CD8-positive, alpha-beta memory T cell (primary cell): ENCODE data around the gene ITIH5. TPM values are rescaled to one million over a fixed set of nuclear protein-coding genes. Genes with fewer than 3 reads are reported as not detected.
"Not testable (repeated sequence)": the region's sequence is repeated elsewhere in the genome, so short reads cannot be mapped to it uniquely, and the experiment has no call there.

ENCODE experiments used
- CTCF ChIA-PET: fragments of 350-600 bp; sonication (Branson Sonifier 250); formaldehyde crosslinking; loops from one replicate; lab custom pipeline; 2021; ENCODE audit warnings: antibody characterized with exemption; lab: Charles Lee
- POLR2A ChIA-PET: fragments of 350-600 bp; sonication (Branson Sonifier 250); formaldehyde crosslinking; loops from one replicate; lab custom pipeline; 2021; ENCODE audit warnings: antibody characterized with exemption; lab: Charles Lee
- DNase-seq, 5 donors: peaks; one replicate each; pipeline versions ENCODE4 v3.0.0 to v3.0.0-alpha.2; 2020 to 2022; ENCODE audit warnings: mixed read lengths in 1 of 5
- H3K27ac ChIP-seq: one replicate; pipeline ENCODE4 v1.7.0; 2013; ENCODE audit warnings: low read depth, mild to moderate bottlenecking, low read length, moderate library complexity
- H3K27me3 ChIP-seq: 2 replicates; pipeline ENCODE4 v1.7.0; 2013; ENCODE audit warnings: low read length, mild to moderate bottlenecking; ENCODE audit not compliant: insufficient read depth, poor library complexity, severe bottlenecking
- H3K36me3 ChIP-seq: 2 replicates; pipeline ENCODE4 v1.7.0; 2013; ENCODE audit warnings: mild to moderate bottlenecking, low read length, moderate library complexity; ENCODE audit not compliant: insufficient read depth
- H3K4me1 ChIP-seq: 2 replicates; pipeline ENCODE4 v1.7.0; 2013; ENCODE audit warnings: mild to moderate bottlenecking, low read length, moderate library complexity; ENCODE audit not compliant: insufficient read depth
- H3K4me3 ChIP-seq: 2 replicates; pipeline ENCODE4 v1.7.0; 2013; ENCODE audit warnings: mild to moderate bottlenecking, low read length
- H3K9me3 ChIP-seq: 2 replicates; pipeline ENCODE4 v1.7.0; 2013; ENCODE audit warnings: mild to moderate bottlenecking, low read length
- H3K27ac Mint-ChIP-seq, 8 donors: one replicate each; pipeline ENCODE4 v1.8.0; 2020 to 2021; ENCODE audit warnings: mixed read lengths in 8 of 8, mild to moderate bottlenecking in 6 of 8, inconsistent platforms in 3 of 8, moderate library complexity in 3 of 8
- H3K27me3 Mint-ChIP-seq, 2 donors: one replicate each; pipeline ENCODE4 v1.8.0; 2020 to 2021; ENCODE audit warnings: mixed read lengths in 2 of 2, mild to moderate bottlenecking in 1 of 2, moderate library complexity in 1 of 2
- H3K36me3 Mint-ChIP-seq, 3 donors: one replicate each; pipeline ENCODE4 v1.8.0; 2020 to 2021; ENCODE audit warnings: mixed read lengths in 3 of 3, inconsistent platforms in 1 of 3, mild to moderate bottlenecking in 1 of 3
- H3K4me1 Mint-ChIP-seq, 3 donors: one replicate each; pipeline ENCODE4 v1.8.0; 2020 to 2021; ENCODE audit warnings: mixed read lengths in 3 of 3, inconsistent platforms in 1 of 3, mild to moderate bottlenecking in 1 of 3
- H3K4me3 Mint-ChIP-seq, 7 donors: one replicate each; pipeline ENCODE4 v1.8.0; 2020 to 2021; ENCODE audit warnings: mixed read lengths in 7 of 7, mild to moderate bottlenecking in 6 of 7, moderate library complexity in 4 of 7, inconsistent platforms in 2 of 7
- H3K9me3 Mint-ChIP-seq, 5 donors: one replicate each; pipeline ENCODE4 v1.8.0; 2020 to 2022; ENCODE audit warnings: mixed read lengths in 5 of 5, mild to moderate bottlenecking in 3 of 5, moderate library complexity in 2 of 5, inconsistent platforms in 1 of 5
- polyA plus RNA-seq: library from polyadenylated mRNA; unstranded; fragments of 300-500 nt; fragmentation: Illumina TruSeq; gene quantifications from one replicate; pipeline ENCODE4 v1.2.3, GENCODE V29; 2021
- total RNA-seq, 2 experiments: library from RNA; stranded (reverse); gene quantifications; one replicate each; pipeline ENCODE4 v1.2.3, GENCODE V29; 2021

The ITIH5 gene
- total and polyA plus RNA-seq, 3 experiments from 2014 or later, result not detected

DNA sequence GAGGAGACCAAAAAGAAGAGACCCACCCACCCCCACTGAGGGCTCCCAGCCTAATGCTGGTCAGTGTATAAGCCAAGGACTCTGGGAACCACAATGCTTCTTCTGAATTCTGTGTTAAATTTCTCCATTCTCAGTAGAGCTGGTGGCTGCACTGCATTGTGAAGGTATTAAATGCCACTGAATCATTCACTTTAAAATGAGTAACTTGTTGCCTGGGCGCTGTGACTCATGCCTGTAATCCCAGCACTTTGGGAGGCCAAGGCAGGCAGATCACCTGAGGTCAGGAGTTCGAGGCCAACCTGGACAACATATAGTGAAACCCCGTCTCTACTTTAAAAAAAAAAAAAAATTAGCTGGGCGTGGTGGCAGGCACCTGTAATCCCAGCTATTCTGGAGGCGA lies 13.3 kb upstream of the ITIH5 start:
- DNase-seq, H3K4me1 Mint-ChIP-seq, CTCF ChIA-PET: not testable (repeated sequence)

DNA sequence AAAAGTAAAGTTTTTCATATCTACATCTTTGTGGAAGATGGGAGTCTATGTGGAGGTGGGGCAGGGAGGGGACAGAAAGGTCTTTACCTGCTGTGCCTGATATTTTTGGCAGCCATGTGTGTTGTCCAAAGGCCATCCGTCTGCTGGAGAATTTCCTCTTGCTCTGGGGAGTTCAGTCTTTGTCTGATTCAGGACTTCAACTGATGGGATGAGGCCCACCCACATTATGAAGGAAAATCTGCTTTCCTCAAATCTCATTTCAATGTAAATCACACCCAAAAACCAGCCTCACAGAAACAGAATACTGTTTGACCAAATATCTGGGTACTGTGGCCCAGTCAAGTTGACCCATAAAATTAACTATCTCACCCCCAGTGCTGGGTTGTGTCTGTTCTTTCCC lies 12.5 kb upstream of the ITIH5 start:
- Mint-ChIP-seq H3K36me3 (peaks cover 0 to 4% (median 0%) of the 10 kb centered on the region in 3 donors), H3K27me3 (peaks cover 38 to 58% of the 10 kb centered on the region in 2 donors), H3K4me1 (no peaks in the 10 kb centered on the region), H3K9me3 (peaks cover 0 to 16% (median 9%) of the 10 kb centered on the region in 5 donors), H3K27ac (no peak overlapping the region), H3K4me3 (no peak overlapping the region)
- peaks cover 6% of the 10 kb centered on the region for H3K27me3 ChIP-seq
- POLR2A ChIA-PET, result no interaction called here
- CTCF ChIA-PET, result no interaction called here
- H3K4me1 ChIP-seq, result no peaks in the 10 kb centered on the region
- DNase-seq, result no peak
- H3K4me3 ChIP-seq, result no peak overlapping the region
- no peaks in the 10 kb centered on the region for H3K36me3 ChIP-seq
- H3K27ac ChIP-seq, result no peak overlapping the region
- no peaks in the 10 kb centered on the region for H3K9me3 ChIP-seq

More for the DNA sequence above, 13.3 kb upstream of the ITIH5 start:
- H3K9me3 ChIP-seq, H3K4me3 ChIP-seq, H3K27ac Mint-ChIP-seq, H3K27ac ChIP-seq, POLR2A ChIA-PET, H3K36me3 Mint-ChIP-seq, H3K4me3 Mint-ChIP-seq, H3K27me3 ChIP-seq, H3K36me3 ChIP-seq, H3K4me1 ChIP-seq: not testable (repeated sequence)
- Mint-ChIP-seq H3K27me3 (peaks cover 36 to 54% of the 10 kb centered on the region in 2 donors), H3K9me3 (peaks cover 0 to 16% (median 9%) of the 10 kb centered on the region in 5 donors)

DNA sequence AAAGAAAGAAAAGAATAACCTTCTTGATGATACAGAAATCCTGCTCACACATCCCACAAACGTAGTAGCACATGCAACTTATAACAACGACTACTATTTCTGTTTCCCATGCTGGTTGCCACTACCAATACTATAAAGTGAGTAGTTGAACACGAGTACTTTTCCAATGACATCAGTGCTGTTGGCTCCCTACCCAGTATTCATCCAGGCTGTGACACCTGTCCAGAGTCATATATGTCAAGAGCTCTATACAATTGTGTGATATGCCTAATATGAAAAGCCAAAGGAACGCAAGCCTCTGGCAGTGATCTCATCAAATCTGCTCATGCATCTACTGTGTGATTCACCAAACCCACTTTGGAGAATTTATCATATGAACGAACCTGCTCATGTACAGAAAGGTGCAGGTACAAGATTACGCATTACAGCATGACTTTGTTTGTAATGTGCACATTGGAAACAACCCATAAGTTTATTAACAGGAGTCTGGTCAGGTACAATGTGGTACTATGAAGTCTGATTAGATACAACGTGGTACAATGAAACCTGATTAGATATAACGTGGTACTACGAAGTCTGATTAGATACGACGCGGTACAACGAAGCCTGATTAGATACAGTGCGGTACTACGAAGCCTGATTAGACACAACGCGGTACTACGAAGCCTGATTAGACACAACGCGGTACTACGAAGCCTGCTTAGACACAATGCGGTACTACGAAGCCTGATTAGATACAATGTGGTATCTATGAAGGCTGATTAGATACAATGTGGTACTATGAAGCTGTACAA lies 5.8 kb upstream of the ITIH5 start:
- H3K9me3 ChIP-seq, result no peaks in the 10 kb centered on the region
- H3K36me3 ChIP-seq, result no peaks in the 10 kb centered on the region
- Mint-ChIP-seq H3K4me1 (peaks cover 3 to 8% (median 7%) of the 10 kb centered on the region in 3 donors), H3K9me3 (no peaks in the 10 kb centered on the region), H3K36me3 (peaks cover 0 to 4% (median 0%) of the 10 kb centered on the region in 3 donors), H3K27ac (peak overlapping the region in 1 of 8 donors; percentile 5), H3K4me3 (no peak overlapping the region), H3K27me3 (peaks cover 33 to 76% of the 10 kb centered on the region in 2 donors)
- no peak overlapping the region for H3K27ac ChIP-seq
- no peak for DNase-seq
- ChIA-PET POLR2A (no interaction called here), CTCF (no interaction called here)
- H3K4me1 ChIP-seq, result no peaks in the 10 kb centered on the region
- peaks cover 14% of the 10 kb centered on the region for H3K27me3 ChIP-seq
- H3K4me3 ChIP-seq, result no peak overlapping the region

DNA sequence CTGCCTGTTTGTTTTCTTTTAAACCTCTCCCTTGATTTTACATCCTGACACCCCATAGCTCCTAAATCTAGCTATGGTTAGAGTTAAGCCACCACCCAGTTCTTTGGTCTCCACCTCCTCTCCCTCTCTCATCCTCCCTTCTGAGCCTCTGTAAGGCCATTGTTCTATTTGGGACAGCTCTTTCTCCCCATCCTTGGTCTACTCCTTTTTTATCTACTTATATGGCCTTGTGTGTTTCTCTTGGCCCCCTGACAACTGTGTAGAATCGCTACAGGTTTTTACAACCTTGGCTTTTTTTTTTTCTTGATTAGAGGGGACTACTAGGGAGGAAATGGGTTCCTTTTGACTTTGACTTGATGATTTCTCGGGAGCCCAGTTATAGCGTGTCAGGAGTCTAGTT lies 3.4 kb upstream of the ITIH5 start:
- Mint-ChIP-seq H3K27ac (no peak overlapping the region), H3K4me1 (peaks cover 12 to 21% (median 20%) of the 10 kb centered on the region in 3 donors), H3K27me3 (peaks cover 31 to 73% of the 10 kb centered on the region in 2 donors), H3K4me3 (peak overlapping the region in 2 of 7 donors; percentile 24 to 27), H3K9me3 (no peaks in the 10 kb centered on the region), H3K36me3 (no peaks in the 10 kb centered on the region)
- Histone ChIP-seq H3K27ac (no peak overlapping the region), H3K4me1 (peaks cover 10% of the 10 kb centered on the region), H3K4me3 (no peak overlapping the region), H3K36me3 (no peaks in the 10 kb centered on the region), H3K27me3 (peaks cover 22% of the 10 kb centered on the region), H3K9me3 (no peaks in the 10 kb centered on the region)
- ChIA-PET CTCF (interaction anchor here (1.3 kb wide), 1 partner anchor 17 kb away, joined by 3 read pairs; no protein-coding TSS in a partner anchor), POLR2A (no interaction called here)
- DNase-seq, result no peak

DNA sequence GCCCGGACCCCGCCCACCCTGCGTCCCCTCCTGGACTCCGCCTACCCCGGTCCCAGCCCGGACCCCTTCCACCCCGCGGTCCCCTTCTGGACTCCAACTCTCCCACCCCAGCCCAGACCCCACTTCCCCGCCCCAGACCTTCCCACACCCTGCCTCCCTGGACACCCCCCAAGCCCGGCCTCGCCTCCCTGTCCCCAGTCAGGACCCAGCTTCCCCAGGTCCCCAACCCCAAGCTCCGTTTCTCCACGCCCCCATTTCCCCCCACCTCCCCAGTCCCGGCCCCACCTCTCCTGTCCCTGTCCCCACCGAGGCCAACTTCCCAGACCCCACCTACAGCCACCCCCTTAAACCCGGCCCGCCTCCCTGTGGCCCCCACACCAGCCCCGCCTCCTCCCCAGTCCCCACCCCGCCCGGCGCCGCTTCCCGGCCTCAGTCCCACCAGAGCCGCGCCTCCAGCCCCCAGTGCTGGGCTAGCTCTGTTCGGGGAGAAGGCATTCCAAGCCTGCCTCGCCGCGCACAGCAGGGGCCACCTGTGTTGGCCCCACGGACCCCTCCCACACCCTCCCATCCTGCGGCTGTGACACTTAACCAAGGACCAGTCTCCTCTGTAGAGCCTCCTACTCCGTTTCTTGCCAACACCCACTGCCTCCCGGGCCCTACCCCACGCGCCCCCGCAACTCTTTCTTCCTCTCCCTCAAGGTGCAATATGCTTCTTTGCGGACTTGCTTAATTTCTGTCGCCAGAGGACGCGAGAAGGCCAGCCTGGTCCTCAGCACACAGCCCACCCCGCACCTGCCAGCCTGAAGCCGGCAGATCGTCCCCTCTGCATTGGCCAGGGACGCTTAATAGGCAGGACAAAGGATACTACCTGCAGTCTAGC lies 736 bp upstream of the ITIH5 start:
- Histone ChIP-seq H3K27ac (no peak overlapping the region), H3K27me3 (peaks cover 23% of the 10 kb centered on the region), H3K36me3 (no peaks in the 10 kb centered on the region), H3K9me3 (no peaks in the 10 kb centered on the region), H3K4me3 (no peak overlapping the region), H3K4me1 (peaks cover 10% of the 10 kb centered on the region)
- peak overlapping the region; percentile 49 to 94 (median 74) for H3K4me3 Mint-ChIP-seq
- H3K27me3 Mint-ChIP-seq, result peaks cover 40 to 69% of the 10 kb centered on the region in 2 donors
- ChIA-PET CTCF (no interaction called here), POLR2A (no interaction called here)
- H3K36me3 Mint-ChIP-seq, result no peaks in the 10 kb centered on the region
- peaks cover 12 to 21% (median 21%) of the 10 kb centered on the region in 3 donors for H3K4me1 Mint-ChIP-seq
- peak in 1 of 5 donors; percentile 6 for DNase-seq
- H3K9me3 Mint-ChIP-seq, result no peaks in the 10 kb centered on the region
- H3K27ac Mint-ChIP-seq, result no peak overlapping the region

DNA sequence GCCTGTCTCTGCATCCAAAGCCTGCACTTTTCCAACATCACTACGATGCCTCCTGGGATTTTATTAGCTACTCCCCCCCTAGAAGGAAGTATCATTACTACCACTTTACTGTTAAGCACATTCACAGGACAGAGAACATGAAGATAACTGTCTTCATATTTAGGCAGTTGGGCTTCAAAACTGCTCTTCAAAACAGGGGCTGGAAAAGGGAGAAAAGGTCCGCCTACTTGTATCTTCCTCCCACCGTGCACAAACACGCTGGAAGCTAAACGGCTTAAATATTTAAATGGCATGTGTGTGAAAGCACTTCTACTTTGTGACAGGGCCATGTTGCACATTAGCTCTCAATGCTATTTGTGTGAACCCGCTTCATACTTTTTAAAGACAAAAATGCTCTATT lies 999 bp downstream of the ITIH5 start:
- Mint-ChIP-seq H3K27me3 (peaks cover 44 to 68% of the 10 kb centered on the region in 2 donors), H3K4me1 (peaks cover 12 to 21% (median 21%) of the 10 kb centered on the region in 3 donors), H3K27ac (no peak overlapping the region), H3K9me3 (no peaks in the 10 kb centered on the region), H3K36me3 (no peaks in the 10 kb centered on the region), H3K4me3 (peak overlapping the region; percentile 70 to 84 (median 77))
- H3K27ac ChIP-seq, result no peak overlapping the region
- POLR2A ChIA-PET, result no interaction called here
- H3K4me3 ChIP-seq, result no peak overlapping the region
- peaks cover 10% of the 10 kb centered on the region for H3K4me1 ChIP-seq
- peaks cover 23% of the 10 kb centered on the region for H3K27me3 ChIP-seq
- CTCF ChIA-PET, result interaction anchor here (1.2 kb wide), 1 partner anchor 22 kb away, joined by 3 read pairs; no protein-coding TSS in a partner anchor
- no peaks in the 10 kb centered on the region for H3K9me3 ChIP-seq
- H3K36me3 ChIP-seq, result no peaks in the 10 kb centered on the region
- DNase-seq, result no peak

DNA sequence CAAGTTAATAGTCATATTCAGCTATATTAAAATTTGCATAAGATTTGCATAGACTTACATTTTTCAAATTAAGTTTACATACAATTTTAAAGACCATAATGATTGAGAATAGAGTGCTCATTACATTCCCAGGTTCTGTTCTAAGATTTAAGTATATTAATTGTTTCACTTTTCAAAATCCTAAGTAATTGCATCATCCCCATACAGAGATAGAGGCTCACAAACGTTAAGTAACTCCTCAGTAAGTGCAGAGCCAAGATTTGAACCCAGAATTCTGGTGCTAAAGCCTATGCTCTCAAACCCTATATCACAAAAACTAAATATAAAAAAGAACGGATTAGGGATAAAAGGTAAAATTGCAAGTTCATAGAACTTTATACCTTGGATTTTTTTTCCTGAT lies 2.1 kb downstream of the ITIH5 start:
- no peaks in the 10 kb centered on the region for H3K36me3 Mint-ChIP-seq
- H3K27ac Mint-ChIP-seq, result no peak overlapping the region
- H3K36me3 ChIP-seq, result no peaks in the 10 kb centered on the region
- H3K4me3 ChIP-seq, result no peak overlapping the region
- POLR2A ChIA-PET, result no interaction called here
- H3K4me3 Mint-ChIP-seq, result no peak overlapping the region
- no peaks in the 10 kb centered on the region for H3K9me3 Mint-ChIP-seq
- H3K4me1 ChIP-seq, result peaks cover 10% of the 10 kb centered on the region
- no peak overlapping the region for H3K27ac ChIP-seq
- CTCF ChIA-PET, result no interaction called here
- DNase-seq, result no peak
- H3K27me3 ChIP-seq, result peaks cover 23% of the 10 kb centered on the region
- H3K27me3 Mint-ChIP-seq, result peaks cover 51 to 72% of the 10 kb centered on the region in 2 donors
- H3K9me3 ChIP-seq, result no peaks in the 10 kb centered on the region
- peaks cover 12 to 21% (median 21%) of the 10 kb centered on the region in 3 donors for H3K4me1 Mint-ChIP-seq
